ENCODE measurements around the gene SIK3.
"Not testable (repeated sequence)": the region's sequence is repeated elsewhere in the genome, so short reads cannot be mapped to it uniquely, and the experiment has no call there.

GRCh38 chr11:117134979-117135378, 36.8 kb upstream of the SIK3 start:
- TF ChIP-seq CTCF, POLR2A, POLR2AphosphoS5 (IDR thresholded peaks at IDR 0.05): not testable (repeated sequence)

Measured in prostate gland (tissue), 2 donors.